HEK293T (cell line): ENCODE results near the gene TRIML2.

ENCODE experiments used
- ARNT ChIP-seq: fragments of 450-650 bp; IDR thresholded peaks from 2 replicates; pipeline ENCODE4 v1.6.1; 2017; ENCODE audit warnings: mild to moderate bottlenecking
- BHLHE40 ChIP-seq: fragments of 450-650 bp; IDR thresholded peaks from 2 replicates; pipeline ENCODE4 v1.6.1; 2016; ENCODE audit warnings: mild to moderate bottlenecking, moderate library complexity, borderline replicate concordance
- ELF4 ChIP-seq: fragments of 450-650 bp; IDR thresholded peaks from 2 replicates; pipeline ENCODE4 v1.6.1; 2017; ENCODE audit warnings: antibody characterized with exemption
- FOXA1 ChIP-seq: fragments of 450-650 bp; IDR thresholded peaks from 2 replicates; pipeline ENCODE4 v1.6.1; 2016; ENCODE audit warnings: mild to moderate bottlenecking
- FOXM1 ChIP-seq: fragments of 450-650 bp; IDR thresholded peaks from 2 replicates; pipeline ENCODE4 v1.6.1; 2017; ENCODE audit warnings: mild to moderate bottlenecking, borderline replicate concordance
- HDGF ChIP-seq: fragments of 450-650 bp; IDR thresholded peaks from 2 replicates; pipeline ENCODE4 v1.6.1; 2017; ENCODE audit warnings: antibody characterized with exemption, borderline replicate concordance
- NFRKB ChIP-seq: fragments of 450-650 bp; IDR thresholded peaks from 2 replicates; pipeline ENCODE4 v1.6.1; 2016; ENCODE audit warnings: mild to moderate bottlenecking, moderate library complexity
- PKNOX1 ChIP-seq: fragments of 450-650 bp; IDR thresholded peaks from 2 replicates; pipeline ENCODE4 v1.6.1; 2016
- SP1 ChIP-seq: fragments of 450-650 bp; IDR thresholded peaks from 2 replicates; pipeline ENCODE4 v1.6.1; 2017
- SUZ12 ChIP-seq: fragments of 450-650 bp; IDR thresholded peaks from 2 replicates; pipeline ENCODE4 v1.6.1; 2016; ENCODE audit warnings: mild to moderate bottlenecking
- ZNF384 ChIP-seq: fragments of 450-650 bp; IDR thresholded peaks from 2 replicates; pipeline ENCODE4 v1.6.1; 2016

- no peak for TF ChIP-seq PKNOX1
- no peak for TF ChIP-seq FOXM1
- TF ChIP-seq BHLHE40: no peak
- no peak for TF ChIP-seq SP1
- no peak for TF ChIP-seq NFRKB
- no peak for TF ChIP-seq ZNF384
- TF ChIP-seq ARNT: no peak
- no peak for TF ChIP-seq HDGF
- no peak for TF ChIP-seq FOXA1
- no peak for TF ChIP-seq SUZ12
- no peak for TF ChIP-seq ELF4
Measured at GRCh38 chr4:188042191-188042590, 67.2 kb downstream of the TRIML2 start.
